GM06990 (cell line): ENCODE results near the gene TDRD10.

ENCODE experiments used
- DNase-seq: peaks from one replicate; pipeline ENCODE4 v3.0.0-alpha.2; 2011; ENCODE audit not compliant: insufficient read length; ENCODE audit errors: extremely low read depth
- H3K27me3 ChIP-seq: replicated peaks from 2 replicates; pipeline ENCODE4 v1.6.0; 2011; ENCODE audit warnings: low read length; ENCODE audit not compliant: control insufficient read depth, insufficient read depth
- H3K36me3 ChIP-seq: 2 replicates; pipeline ENCODE4 v1.5.1; 2011; ENCODE audit warnings: low read length; ENCODE audit not compliant: control insufficient read depth, insufficient read depth
- H3K4me3 ChIP-seq: replicated peaks from 2 replicates; pipeline ENCODE4 v1.5.1; 2011; ENCODE audit warnings: low read depth, mild to moderate bottlenecking, control low read depth, low read length
- TF ChIP-seq, protein P1 (sequence below): IDR thresholded peaks from 2 replicates; pipeline ENCODE4 v1.5.1; 2011; ENCODE audit warnings: low read length, control low read depth, mild to moderate bottlenecking, inconsistent platforms; ENCODE audit not compliant: insufficient read depth, poor library complexity, severe bottlenecking

TDRD10 gene

DNA sequence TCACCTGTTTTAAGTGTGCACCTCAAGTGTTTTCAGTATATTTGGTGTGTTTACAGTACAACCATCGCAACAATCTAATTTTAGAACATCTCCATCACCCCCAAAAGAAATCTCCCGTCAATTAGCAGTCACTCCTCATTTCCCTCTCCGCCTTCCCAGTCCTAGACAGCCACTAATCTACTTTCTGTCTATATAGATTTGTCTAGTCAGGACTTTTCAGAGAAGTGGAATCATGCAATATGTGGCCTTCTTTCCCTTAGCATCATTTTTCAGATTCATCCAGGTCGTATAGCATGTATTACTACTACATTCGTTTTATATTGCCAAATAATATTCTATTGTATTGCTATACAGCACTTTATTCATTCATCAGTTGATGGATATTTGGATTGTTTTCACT, 1.9 kb downstream of the TDRD10 start:
- Histone ChIP-seq H3K36me3 (no peaks in the 10 kb centered on the region), H3K27me3 (peaks cover 3% of the 10 kb centered on the region), H3K4me3 (no peak overlapping the region)
- no peak for DNase-seq
- TF ChIP-seq, protein P1, sequence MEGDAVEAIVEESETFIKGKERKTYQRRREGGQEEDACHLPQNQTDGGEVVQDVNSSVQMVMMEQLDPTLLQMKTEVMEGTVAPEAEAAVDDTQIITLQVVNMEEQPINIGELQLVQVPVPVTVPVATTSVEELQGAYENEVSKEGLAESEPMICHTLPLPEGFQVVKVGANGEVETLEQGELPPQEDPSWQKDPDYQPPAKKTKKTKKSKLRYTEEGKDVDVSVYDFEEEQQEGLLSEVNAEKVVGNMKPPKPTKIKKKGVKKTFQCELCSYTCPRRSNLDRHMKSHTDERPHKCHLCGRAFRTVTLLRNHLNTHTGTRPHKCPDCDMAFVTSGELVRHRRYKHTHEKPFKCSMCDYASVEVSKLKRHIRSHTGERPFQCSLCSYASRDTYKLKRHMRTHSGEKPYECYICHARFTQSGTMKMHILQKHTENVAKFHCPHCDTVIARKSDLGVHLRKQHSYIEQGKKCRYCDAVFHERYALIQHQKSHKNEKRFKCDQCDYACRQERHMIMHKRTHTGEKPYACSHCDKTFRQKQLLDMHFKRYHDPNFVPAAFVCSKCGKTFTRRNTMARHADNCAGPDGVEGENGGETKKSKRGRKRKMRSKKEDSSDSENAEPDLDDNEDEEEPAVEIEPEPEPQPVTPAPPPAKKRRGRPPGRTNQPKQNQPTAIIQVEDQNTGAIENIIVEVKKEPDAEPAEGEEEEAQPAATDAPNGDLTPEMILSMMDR: no peak

DNA sequence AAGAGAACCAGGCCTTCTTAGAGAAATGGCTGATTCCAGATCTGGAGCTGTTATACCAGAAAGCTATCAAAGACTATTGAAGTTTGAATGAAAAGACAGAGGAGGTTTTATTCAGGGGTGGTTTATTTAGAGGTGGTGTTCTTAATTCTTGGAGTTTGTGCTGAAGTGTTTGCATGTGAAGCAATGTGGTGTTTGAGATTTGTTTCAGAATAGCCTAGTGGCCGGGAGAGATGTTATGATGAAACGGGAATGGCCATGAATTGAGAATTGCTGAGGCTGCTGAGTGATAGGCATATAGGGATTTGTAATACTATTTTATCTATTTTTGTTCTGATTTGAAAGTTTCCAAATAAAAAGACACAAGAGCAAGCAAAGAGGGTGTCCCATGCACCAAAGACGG, 10.7 kb downstream of the TDRD10 start:
- DNase-seq: no peak
- H3K36me3 ChIP-seq: no peaks in the 10 kb centered on the region
- H3K27me3 ChIP-seq: peaks cover 1% of the 10 kb centered on the region
- H3K4me3 ChIP-seq: no peak overlapping the region
- TF ChIP-seq, protein P1: no peak

DNA sequence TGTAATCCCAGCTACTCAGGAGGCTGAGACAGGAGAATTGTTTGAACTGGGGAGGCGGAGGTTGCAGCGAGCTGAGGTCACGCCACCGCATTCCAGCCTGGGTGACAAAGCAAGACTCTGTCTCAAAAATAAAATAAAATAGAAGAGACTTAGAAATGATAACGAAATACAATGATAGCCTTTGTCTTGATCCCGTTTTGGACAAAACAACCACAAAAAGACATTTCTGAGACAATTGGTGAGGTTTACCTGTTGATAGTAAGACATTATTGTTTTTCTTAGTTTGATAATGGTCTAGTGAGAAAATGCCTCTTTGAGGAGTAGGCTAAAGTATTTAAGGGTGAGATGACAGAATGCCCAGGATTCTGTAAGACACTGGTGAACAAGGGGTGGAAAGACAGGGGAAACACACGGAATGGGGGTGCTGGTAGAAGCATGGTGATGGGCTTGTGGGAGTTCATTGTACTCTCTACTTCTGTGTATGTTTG, 12.1 kb downstream of the TDRD10 start:
- no peak overlapping the region for H3K4me3 ChIP-seq
- peaks cover 1% of the 10 kb centered on the region; the same call in 1 of the 2 replicates for H3K27me3 ChIP-seq
- TF ChIP-seq, protein P1: no peak
- no peaks in the 10 kb centered on the region for H3K36me3 ChIP-seq
- DNase-seq: no peak

DNA sequence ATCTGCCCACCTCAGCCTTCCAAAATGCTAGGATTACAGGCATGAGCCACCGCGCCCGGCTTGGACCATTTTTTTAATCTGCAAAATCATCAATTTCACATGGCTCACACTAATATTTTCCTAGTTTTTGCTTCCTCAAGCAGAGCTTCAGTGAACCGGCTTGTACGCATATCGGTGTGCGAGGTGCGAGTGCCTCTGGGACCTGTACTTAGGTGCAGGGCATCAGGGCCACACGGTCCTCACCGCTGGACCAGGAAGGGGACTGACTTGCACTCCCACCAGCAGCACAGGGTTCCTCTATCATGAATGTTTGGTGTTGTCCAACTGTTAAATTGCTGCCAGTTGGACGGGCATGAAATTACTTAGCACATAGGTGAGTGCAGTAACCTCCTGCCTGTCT, 15.6 kb downstream of the TDRD10 start:
- H3K4me3 ChIP-seq: no peak overlapping the region
- no peaks in the 10 kb centered on the region for H3K36me3 ChIP-seq
- peaks cover 1% of the 10 kb centered on the region; the same call in 1 of the 2 replicates for H3K27me3 ChIP-seq
- no peak for DNase-seq
- TF ChIP-seq, protein P1: no peak

DNA sequence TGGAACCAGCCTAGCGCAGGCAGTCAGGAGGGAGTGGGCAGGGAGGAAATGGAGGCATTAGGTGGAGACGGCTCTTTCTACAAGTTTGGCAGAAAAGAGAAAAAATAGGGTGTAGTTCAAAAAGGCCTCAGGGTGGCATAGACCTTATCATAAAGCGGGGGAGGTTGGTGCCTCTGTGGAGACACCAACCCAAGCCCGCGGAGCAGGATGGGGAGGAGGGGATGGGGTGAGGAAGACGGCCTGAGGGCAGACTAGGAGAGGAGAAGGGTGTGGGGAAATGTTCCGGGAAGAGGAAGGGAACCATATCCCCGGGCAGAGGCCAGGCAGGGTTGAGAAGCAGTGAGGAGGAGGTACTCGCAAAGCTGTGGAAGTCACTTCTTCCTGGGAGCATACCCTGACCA, 17.6 kb downstream of the TDRD10 start:
- Histone ChIP-seq H3K27me3 (peaks cover 1% of the 10 kb centered on the region; the same call in 1 of the 2 replicates), H3K4me3 (no peak overlapping the region), H3K36me3 (no peaks in the 10 kb centered on the region)
- no peak for DNase-seq
- TF ChIP-seq, protein P1: no peak

DNA sequence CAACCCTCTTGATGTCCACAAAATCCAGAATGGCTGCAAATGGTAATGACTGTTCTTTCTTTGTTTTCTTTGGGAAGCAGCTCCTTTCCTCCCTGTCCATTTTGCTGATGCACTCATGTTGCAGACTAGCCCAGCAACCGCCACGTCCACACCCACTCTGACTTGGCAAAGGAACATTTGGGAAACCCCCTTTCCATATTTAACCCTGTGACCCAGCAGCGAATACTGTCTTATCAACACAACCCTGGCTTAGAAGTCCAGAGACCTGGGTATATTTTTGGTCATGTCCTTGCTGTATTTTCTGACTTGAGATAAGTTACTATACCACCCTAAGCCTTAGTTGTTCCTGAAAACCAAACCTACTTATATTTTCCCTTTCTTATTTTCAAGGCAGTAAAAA, 18.3 kb downstream of the TDRD10 start:
- Histone ChIP-seq H3K27me3 (peaks cover 1% of the 10 kb centered on the region; the same call in 1 of the 2 replicates), H3K36me3 (no peaks in the 10 kb centered on the region), H3K4me3 (no peak overlapping the region)
- no peak for DNase-seq
- TF ChIP-seq, protein P1: no peak
